Activated CD4-positive, alpha-beta T cell treated with anti-CD3 and anti-CD28 coated beads, Interleukin-2, amount 50 U/mL, for 48 hours (primary cell): ENCODE measurements around the gene WDR81.
"Not testable (repeated sequence)": the region's sequence is repeated elsewhere in the genome, so short reads cannot be mapped to it uniquely, and the experiment has no call there.

Source experiments
- DNase-seq, 2 experiments: peaks; one replicate each; pipeline ENCODE4 v3.0.0-alpha.2; 2020

Gene WDR81

DNA sequence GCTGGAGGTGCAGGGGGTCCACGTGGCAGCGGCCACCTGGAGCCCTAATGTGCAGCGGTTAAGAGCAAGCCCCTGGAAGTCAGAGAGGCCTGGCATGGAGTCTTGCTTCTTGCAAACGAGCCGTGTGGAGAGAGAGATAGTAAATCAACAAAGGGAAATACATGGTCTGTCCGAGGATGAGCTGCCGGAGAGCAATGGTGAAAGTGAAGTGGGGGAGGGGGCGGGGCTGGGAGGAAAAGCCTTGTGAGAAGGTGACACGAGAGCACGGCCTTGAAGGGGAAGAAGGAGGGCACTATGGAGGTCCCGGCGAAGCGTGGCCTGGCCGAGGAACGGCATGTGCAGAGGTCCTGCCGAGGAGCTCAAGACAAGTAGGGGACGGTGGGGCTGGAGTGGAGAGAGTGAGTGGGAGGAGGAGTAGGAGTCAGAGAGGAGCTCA, 31.3 kb downstream of the WDR81 start:
- no peak for DNase-seq

GRCh38 chr17:1758807-1759206, 34.3 kb downstream of the WDR81 start:
- no peak for DNase-seq

DNA sequence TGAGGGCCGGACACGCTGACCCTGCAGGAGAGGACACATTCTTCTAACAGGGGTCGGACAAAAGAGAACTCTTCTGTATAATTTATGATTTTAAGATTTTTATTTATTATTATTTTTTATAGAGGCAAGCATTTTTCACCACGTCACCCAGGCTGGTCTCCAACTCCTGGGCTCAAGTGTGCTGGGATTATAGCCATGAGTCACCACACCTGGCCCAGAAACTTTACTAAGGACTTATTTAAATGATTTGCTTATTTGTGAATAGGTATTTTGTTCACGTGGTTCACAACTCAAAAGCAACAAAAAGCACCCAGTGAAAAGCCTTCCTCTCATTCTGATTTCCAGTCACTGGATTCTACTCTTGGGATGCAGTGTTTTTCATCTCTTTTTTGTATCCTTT, 35.0 kb downstream of the WDR81 start:
- no peak for DNase-seq

DNA sequence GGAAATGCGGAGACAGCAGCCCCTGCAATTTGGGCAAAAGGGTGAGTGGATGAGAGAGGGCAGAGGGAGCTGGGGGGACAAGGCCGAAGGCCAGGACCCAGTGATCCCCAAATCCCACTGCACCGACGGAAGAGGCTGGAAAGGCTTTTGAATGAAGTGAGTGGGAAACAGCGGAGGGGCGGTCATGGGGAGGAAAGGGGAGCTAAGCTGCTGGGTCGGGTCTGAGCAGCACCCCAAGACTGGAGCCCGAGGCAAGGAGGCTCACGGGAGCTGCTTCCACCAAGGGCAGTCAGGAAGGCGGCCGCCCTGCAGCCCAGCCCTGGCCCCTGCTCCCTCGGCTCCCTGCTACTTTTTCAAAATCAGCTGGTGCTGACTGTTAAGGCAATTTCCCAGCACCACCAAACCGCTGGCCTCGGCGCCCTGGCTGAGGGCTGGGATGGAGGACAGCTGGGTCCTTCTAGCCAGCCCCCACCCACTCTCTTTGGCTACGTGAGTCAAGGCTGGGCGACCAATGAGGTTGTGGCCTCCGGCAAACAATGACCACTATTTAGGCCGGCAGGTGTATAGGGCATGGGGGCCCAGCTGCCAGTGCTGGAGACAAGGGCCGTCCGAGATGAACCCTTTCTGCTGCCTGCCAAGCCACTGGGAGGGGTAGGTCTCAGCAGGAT, 37.9 kb downstream of the WDR81 start:
- no peak for DNase-seq

- DNase-seq = no peak
Observed at GRCh38 chr17:1762901-1763898, 38.7 kb downstream of the WDR81 start.

DNA sequence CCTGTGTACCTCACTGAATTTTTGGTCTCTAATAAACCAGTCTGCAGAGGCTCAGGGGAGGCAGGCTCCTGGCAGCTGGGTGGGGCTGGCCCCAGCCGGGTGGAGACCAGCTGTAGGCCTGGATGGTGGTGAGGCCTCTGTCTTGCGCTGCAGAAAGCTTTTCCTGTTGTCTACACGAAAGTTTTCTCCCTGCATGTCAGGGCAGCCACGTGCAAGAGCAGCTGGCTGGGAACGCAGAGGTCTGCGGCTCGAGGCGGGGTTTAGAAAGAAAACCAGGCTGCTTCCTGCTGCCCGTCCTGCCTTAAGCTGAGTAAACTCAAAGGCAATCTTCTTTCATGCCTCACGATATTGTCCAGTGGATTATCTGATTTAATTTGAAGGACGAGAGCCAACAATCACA, 39.8 kb downstream of the WDR81 start:
- peak; percentile 40 to 51 for DNase-seq

GRCh38 chr17:1764705-1765104, 40.2 kb downstream of the WDR81 start:
- not testable (repeated sequence) for DNase-seq

DNA sequence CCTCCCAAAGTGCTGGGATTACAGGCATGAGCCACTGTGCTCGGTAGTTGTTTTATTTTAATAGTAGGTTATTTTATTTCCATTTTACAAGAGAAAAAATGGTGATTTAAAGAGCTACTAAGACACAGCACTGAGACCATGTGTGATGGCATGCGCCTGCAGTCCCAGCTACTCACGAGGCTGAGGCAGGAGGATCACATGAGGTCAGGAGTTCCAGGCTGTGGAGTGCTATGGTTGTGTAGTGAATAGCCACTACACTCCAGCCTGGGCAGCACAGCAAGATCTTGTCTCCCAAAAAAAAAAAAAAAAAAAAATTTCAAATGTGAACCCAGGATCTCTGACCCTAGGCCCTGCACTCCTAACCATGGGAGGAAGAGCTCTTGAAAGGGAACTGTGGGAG, 41.1 kb downstream of the WDR81 start:
- DNase-seq = no peak

GRCh38 chr17:1766382-1767135, 42.1 kb downstream of the WDR81 start:
- DNase-seq = no peak

- DNase-seq = no peak
Observed at GRCh38 chr17:1767358-1767757, 42.9 kb downstream of the WDR81 start.

- DNase-seq = no peak
Observed at GRCh38 chr17:1769822-1770477, 45.4 kb downstream of the WDR81 start.

DNA sequence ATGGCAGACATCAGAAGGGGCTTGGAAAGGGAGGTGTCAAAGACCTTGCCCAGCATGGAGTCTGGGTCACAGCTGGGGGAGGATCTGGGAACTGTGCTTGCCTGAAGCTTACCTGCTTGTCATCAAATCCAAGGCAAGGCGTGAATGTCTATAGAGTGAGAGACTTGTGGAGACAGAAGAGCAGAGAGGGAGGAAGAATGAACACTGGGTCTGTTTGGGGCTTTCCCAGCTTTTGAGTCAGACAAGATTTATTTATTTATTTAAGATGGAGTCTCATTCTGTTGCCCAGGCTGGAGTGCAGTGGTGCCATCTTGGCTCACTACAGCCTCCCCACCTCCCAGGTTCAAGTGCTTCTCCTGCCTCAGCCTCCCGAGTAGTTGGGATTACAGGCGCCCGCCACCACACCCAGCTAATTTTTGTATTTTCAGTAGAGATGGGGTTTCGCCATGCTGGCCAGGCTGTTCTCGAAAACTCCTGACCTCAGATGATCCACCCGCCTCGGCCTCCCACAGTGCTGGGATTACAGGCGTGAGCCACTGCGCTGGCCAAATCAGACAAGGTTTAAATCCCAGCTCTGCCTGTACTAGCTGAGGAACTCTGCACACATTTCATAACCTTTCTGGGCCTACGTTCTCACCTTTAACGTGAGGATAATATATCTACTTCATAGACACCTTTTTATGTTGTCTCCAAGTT, 48.6 kb downstream of the WDR81 start:
- DNase-seq = not testable (repeated sequence)

GRCh38 chr17:1773696-1774181, 49.2 kb downstream of the WDR81 start:
- DNase-seq = no peak

GRCh38 chr17:1774390-1775176, 50.1 kb downstream of the WDR81 start:
- DNase-seq = no peak

GRCh38 chr17:1776328-1776727, 51.8 kb downstream of the WDR81 start:
- DNase-seq = no peak

- DNase-seq = no peak
Observed at GRCh38 chr17:1776857-1777256, 52.4 kb downstream of the WDR81 start.

DNA sequence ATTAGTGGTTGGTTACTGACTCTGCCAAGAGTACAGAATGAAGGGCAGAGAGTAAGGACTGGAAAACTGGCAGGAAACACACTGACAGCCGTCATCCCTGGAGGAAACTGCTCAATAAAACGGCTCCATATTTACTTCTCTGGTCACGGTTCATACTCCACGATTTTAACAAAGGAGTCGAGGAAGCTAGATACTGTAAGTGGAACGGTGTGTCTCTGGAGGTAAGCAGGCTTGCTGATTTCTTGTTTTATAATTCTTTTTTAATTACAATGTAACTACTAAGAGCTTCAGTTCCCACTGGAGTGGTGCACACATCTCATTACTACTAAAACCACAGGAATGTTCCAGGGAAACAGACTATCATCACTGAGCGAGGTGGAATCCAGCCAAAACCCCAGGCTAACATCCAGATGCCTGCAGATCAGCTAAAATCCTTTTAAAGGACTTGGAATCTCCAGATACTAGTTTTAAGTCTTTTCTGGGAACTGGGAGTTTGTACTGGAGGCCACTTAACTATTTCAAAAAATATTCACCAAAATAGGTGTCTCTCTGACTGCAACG, 55.1 kb downstream of the WDR81 start:
- no peak for DNase-seq

GRCh38 chr17:1782171-1782567, 57.7 kb downstream of the WDR81 start:
- no peak for DNase-seq

DNA sequence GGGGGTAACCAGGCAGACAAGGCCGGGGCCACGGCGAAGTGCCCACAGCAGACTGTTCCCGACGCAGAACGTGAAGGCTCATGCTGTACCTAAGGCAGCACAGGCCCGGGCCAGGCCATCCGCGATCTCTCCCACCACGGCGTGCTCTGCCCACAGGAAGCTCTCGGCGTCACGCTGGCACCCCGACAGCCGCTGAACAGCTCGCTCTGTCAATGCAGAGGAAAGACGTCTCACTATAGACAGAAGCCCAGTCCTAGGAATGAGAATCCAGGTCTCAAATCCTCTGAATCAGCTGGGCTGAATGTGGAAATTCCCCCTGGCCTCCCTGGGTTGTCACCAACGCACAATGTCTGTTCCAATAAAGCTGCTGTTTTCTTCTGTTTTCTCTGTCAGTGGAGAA, 58.8 kb downstream of the WDR81 start:
- no peak for DNase-seq

- DNase-seq = no peak
Observed at GRCh38 chr17:1783834-1784611, 59.5 kb downstream of the WDR81 start.
